SK-N-MC (cell line): Measurements from ENCODE around the gene DLGAP1.

Experiments
- DNase-seq: peaks from one replicate; pipeline ENCODE4 v3.0.0-alpha.2; 2011; ENCODE audit warnings: low read depth, low spot score
- H3K27ac ChIP-seq: fragments of 200-600 bp; sonication (generic); 2 replicates; pipeline ENCODE4 v1.5.1; 2016; ENCODE audit warnings: mixed run types
- H3K36me3 ChIP-seq: fragments of 200-600 bp; sonication (generic); 2 replicates; pipeline ENCODE4 v1.6.1; 2017; ENCODE audit warnings: antibody characterized with exemption, low read length, mixed read lengths; ENCODE audit not compliant: insufficient read depth
- H3K4me3 ChIP-seq: fragments of 200-600 bp; sonication (generic); 2 replicates; pipeline ENCODE4 v1.5.1; 2016
- H3K9ac ChIP-seq: fragments of 200-600 bp; sonication (generic); 2 replicates; pipeline ENCODE4 v1.8.0; 2017; ENCODE audit warnings: mixed run types, mixed read lengths; ENCODE audit not compliant: insufficient read length
- H3K9me3 ChIP-seq: fragments of 200-600 bp; sonication (generic); 2 replicates; pipeline ENCODE4 v1.6.1; 2017; ENCODE audit warnings: low read depth, mild to moderate bottlenecking, antibody characterized with exemption, low read length, moderate library complexity, mixed read lengths
- EZH2 ChIP-seq: fragments of 200-600 bp; sonication (generic); IDR thresholded peaks from one replicate; pipeline ENCODE4 v1.6.1; 2017; ENCODE audit warnings: antibody characterized with exemption
- FOXP2 ChIP-seq: optimal IDR thresholded peaks from 2 replicates; pipeline ENCODE3; 2011; ENCODE audit warnings: mild to moderate bottlenecking, moderate library complexity; ENCODE audit not compliant: insufficient read depth; ENCODE audit errors: extremely low read length, control extremely low read depth
- POLR2AphosphoS5 ChIP-seq: IDR thresholded peaks from 2 replicates; pipeline ENCODE4 v1.6.1; 2012; ENCODE audit warnings: mild to moderate bottlenecking, low read depth, low read length, borderline replicate concordance

Gene DLGAP1

GRCh38 chr18:3793545-3793944 is 661.6 kb downstream of the DLGAP1 start:
- Histone ChIP-seq H3K9me3 (no peaks in the 10 kb centered on the region), H3K4me3 (no peak overlapping the region), H3K9ac (no peak overlapping the region), H3K27ac (no peak overlapping the region), H3K36me3 (no peaks in the 10 kb centered on the region)
- TF ChIP-seq EZH2 (no peak), FOXP2 (no peak), POLR2AphosphoS5 (no peak)
- DNase-seq = no peak

- Histone ChIP-seq H3K9me3 (no peaks in the 10 kb centered on the region), H3K9ac (no peak overlapping the region), H3K36me3 (no peaks in the 10 kb centered on the region), H3K4me3 (no peak overlapping the region), H3K27ac (no peak overlapping the region)
- TF ChIP-seq EZH2 (no peak), FOXP2 (no peak), POLR2AphosphoS5 (no peak)
- no peak for DNase-seq
Observed at GRCh38 chr18:3793111-3793510, 662.0 kb downstream of the DLGAP1 start.

- no peak for TF ChIP-seq POLR2AphosphoS5
- no peak overlapping the region for H3K4me3 ChIP-seq
- DNase-seq = no peak
- no peak overlapping the region for H3K9ac ChIP-seq
- no peaks in the 10 kb centered on the region for H3K9me3 ChIP-seq
- H3K36me3 ChIP-seq = no peaks in the 10 kb centered on the region
- no peak overlapping the region for H3K27ac ChIP-seq
Observed at GRCh38 chr18:3792711-3793110, 662.4 kb downstream of the DLGAP1 start.

GRCh38 chr18:3791238-3791637 is 663.9 kb downstream of the DLGAP1 start:
- Histone ChIP-seq H3K9me3 (no peaks in the 10 kb centered on the region), H3K4me3 (no peak overlapping the region), H3K27ac (no peak overlapping the region), H3K9ac (no peak overlapping the region), H3K36me3 (no peaks in the 10 kb centered on the region)
- DNase-seq = no peak
- no peak for TF ChIP-seq FOXP2
- TF ChIP-seq POLR2AphosphoS5 = no peak
- no peak for TF ChIP-seq EZH2

- Histone ChIP-seq H3K27ac (no peak overlapping the region), H3K9me3 (no peaks in the 10 kb centered on the region), H3K9ac (no peak overlapping the region), H3K4me3 (no peak overlapping the region), H3K36me3 (no peaks in the 10 kb centered on the region)
- DNase-seq = no peak
- TF ChIP-seq EZH2 (no peak), FOXP2 (no peak), POLR2AphosphoS5 (no peak)
Observed at GRCh38 chr18:3790703-3791102, 664.4 kb downstream of the DLGAP1 start.

- H3K36me3 ChIP-seq = no peaks in the 10 kb centered on the region
- TF ChIP-seq EZH2 = no peak
- no peak for TF ChIP-seq FOXP2
- no peak for TF ChIP-seq POLR2AphosphoS5
- no peak overlapping the region for H3K27ac ChIP-seq
- no peak for DNase-seq
- no peak overlapping the region for H3K9ac ChIP-seq
- H3K9me3 ChIP-seq = no peaks in the 10 kb centered on the region
- H3K4me3 ChIP-seq = no peak overlapping the region
Observed at GRCh38 chr18:3789525-3789924, 665.6 kb downstream of the DLGAP1 start.

- H3K9ac ChIP-seq = no peak overlapping the region
- H3K27ac ChIP-seq = no peak overlapping the region
- no peak for DNase-seq
- no peaks in the 10 kb centered on the region for H3K9me3 ChIP-seq
- no peak overlapping the region for H3K4me3 ChIP-seq
- TF ChIP-seq FOXP2 (no peak), EZH2 (no peak), POLR2AphosphoS5 (no peak)
- no peaks in the 10 kb centered on the region for H3K36me3 ChIP-seq
Observed at GRCh38 chr18:3784949-3785348, 670.2 kb downstream of the DLGAP1 start.

- Histone ChIP-seq H3K4me3 (no peak overlapping the region), H3K9ac (no peak overlapping the region), H3K9me3 (no peaks in the 10 kb centered on the region), H3K27ac (no peak overlapping the region), H3K36me3 (no peaks in the 10 kb centered on the region)
- no peak for DNase-seq
- TF ChIP-seq POLR2AphosphoS5 (no peak), EZH2 (no peak), FOXP2 (no peak)
Observed at GRCh38 chr18:3782901-3783300, 672.2 kb downstream of the DLGAP1 start.

- Histone ChIP-seq H3K9me3 (no peaks in the 10 kb centered on the region), H3K36me3 (no peaks in the 10 kb centered on the region), H3K27ac (no peak overlapping the region), H3K9ac (no peak overlapping the region), H3K4me3 (no peak overlapping the region)
- DNase-seq = no peak
- TF ChIP-seq EZH2 (no peak), FOXP2 (no peak), POLR2AphosphoS5 (no peak)
Observed at GRCh38 chr18:3777719-3778118, 677.4 kb downstream of the DLGAP1 start.

GRCh38 chr18:3777122-3777521 is 678.0 kb downstream of the DLGAP1 start:
- no peak for DNase-seq
- TF ChIP-seq EZH2 = no peak
- no peak for TF ChIP-seq FOXP2
- TF ChIP-seq POLR2AphosphoS5 = no peak
- Histone ChIP-seq H3K36me3 (no peaks in the 10 kb centered on the region), H3K4me3 (no peak overlapping the region), H3K9ac (no peak overlapping the region), H3K9me3 (no peaks in the 10 kb centered on the region), H3K27ac (no peak overlapping the region)
